ENCODE measurements around the gene IL17C.

GRCh38 chr16:88595101-88595500, 43.3 kb upstream of the IL17C start:
- TF ChIP-seq CTCF (IDR thresholded peaks at IDR 0.05) (no peak), POLR2A (IDR thresholded peaks at IDR 0.05) (no peak), POLR2AphosphoS5 (IDR thresholded peaks at IDR 0.05) (no peak)

Data from prostate gland (tissue), 2 donors.